GM13977 (cell line): ENCODE results near the gene DCLK3.

Source experiments
- DNase-seq: peaks from one replicate; pipeline ENCODE4 v3.0.0; 2012; ENCODE audit warnings: low spot score
- CTCF ChIP-seq: IDR thresholded peaks from 2 replicates; pipeline ENCODE4 v1.5.1; 2012; ENCODE audit warnings: mild to moderate bottlenecking, control low read depth; ENCODE audit not compliant: insufficient read depth; ENCODE audit errors: extremely low read depth, missing control alignments
- in situ Hi-C: fragments of 300-500 bp; cut with MboI; formaldehyde crosslinking; loops from one replicate; pipeline ENCODE4 v1.12.0; 2022; ENCODE audit warnings: low sequenced_read_pairs, low pct_unique_long_range_greater_than_20kb, mixed read lengths, inconsistent platforms; ENCODE audit not compliant: unreplicated experiment

Gene DCLK3

GRCh38 chr3:36674816-36675215 lies 89.5 kb downstream of the DCLK3 start:
- in situ Hi-C loops, result no loop called here
- TF ChIP-seq CTCF, result no peak
- no peak for DNase-seq

DNA sequence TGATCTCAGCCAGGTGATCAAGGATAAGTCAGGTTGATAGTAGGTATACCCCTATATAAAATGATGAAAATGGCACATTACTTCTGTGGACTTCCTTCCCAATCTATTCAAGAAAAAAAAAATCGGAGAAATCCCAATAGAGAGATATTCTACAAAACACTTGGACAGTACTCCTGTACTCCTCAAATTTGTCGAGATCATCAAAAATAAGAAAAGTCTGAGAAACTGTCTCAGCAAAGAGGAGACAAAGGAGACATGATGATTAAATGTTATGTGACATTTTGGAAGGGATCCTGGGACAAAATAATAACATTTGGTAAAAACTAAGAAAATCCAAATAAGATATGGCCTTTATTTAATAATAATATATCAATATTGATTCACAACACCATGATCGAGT lies 94.6 kb downstream of the DCLK3 start:
- in situ Hi-C loops, result no loop called here
- DNase-seq, result no peak
- no peak for TF ChIP-seq CTCF

GRCh38 chr3:36666166-36666565 lies 98.2 kb downstream of the DCLK3 start:
- in situ Hi-C loops, result no loop called here
- no peak for TF ChIP-seq CTCF
- DNase-seq, result no peak

- no peak for TF ChIP-seq CTCF
- DNase-seq, result no peak
- in situ Hi-C loops, result no loop called here
Observed at GRCh38 chr3:36663666-36664291, 100.6 kb downstream of the DCLK3 start.

DNA sequence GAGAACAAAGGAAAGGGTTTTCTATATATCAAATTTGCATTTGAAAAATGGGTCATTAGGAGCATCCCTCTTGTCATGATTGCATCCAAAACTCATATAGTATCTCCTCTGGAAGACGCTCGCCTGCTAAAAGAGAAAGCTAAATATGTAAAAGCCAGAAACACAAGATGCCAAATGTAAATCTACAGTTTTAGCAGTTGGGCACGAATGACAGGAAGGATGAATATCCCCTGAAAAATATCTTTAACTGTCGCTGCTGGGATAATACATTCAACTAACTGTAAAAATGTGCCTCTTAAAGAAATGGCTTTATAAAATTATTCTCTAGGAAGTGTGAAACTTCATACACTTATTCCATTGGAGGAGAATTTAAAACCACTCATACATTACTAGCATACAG lies 101.7 kb downstream of the DCLK3 start:
- no peak for TF ChIP-seq CTCF
- in situ Hi-C loops, result no loop called here
- DNase-seq, result no peak
